Measurements from ENCODE around the gene ZAR1.

ZAR1 gene

DNA sequence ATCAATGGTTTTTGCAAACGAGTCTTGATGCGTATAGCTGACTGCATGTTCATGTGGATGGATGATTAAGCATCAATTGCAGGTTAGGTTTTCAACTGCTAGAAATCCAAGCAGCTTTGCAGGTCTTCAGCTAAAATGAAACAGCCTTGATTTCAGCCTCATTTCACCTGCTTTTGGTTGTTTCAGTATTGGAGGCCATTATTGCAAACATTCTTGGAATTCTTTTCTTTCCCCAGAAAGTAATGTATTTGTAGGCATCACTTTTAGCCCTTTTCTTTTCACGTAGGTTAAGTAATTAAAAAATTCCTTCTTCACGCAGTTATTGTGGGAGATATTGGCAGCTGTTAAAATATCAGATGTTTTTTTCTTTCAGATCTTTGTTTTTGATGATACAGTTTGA lies 8.8 kb downstream of the ZAR1 start:
- no peak overlapping the region for H3K4me3 ChIP-seq (ENCODE audit: control insufficient read depth, low read depth, low read length)
- no peak for DNase-seq (ENCODE audit: low read depth)
- TF ChIP-seq, protein P1, sequence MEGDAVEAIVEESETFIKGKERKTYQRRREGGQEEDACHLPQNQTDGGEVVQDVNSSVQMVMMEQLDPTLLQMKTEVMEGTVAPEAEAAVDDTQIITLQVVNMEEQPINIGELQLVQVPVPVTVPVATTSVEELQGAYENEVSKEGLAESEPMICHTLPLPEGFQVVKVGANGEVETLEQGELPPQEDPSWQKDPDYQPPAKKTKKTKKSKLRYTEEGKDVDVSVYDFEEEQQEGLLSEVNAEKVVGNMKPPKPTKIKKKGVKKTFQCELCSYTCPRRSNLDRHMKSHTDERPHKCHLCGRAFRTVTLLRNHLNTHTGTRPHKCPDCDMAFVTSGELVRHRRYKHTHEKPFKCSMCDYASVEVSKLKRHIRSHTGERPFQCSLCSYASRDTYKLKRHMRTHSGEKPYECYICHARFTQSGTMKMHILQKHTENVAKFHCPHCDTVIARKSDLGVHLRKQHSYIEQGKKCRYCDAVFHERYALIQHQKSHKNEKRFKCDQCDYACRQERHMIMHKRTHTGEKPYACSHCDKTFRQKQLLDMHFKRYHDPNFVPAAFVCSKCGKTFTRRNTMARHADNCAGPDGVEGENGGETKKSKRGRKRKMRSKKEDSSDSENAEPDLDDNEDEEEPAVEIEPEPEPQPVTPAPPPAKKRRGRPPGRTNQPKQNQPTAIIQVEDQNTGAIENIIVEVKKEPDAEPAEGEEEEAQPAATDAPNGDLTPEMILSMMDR (IDR thresholded peaks at IDR 0.05; ENCODE audit: control insufficient read depth, insufficient read depth, low read depth, low read length, missing control alignments), result no peak

DNA sequence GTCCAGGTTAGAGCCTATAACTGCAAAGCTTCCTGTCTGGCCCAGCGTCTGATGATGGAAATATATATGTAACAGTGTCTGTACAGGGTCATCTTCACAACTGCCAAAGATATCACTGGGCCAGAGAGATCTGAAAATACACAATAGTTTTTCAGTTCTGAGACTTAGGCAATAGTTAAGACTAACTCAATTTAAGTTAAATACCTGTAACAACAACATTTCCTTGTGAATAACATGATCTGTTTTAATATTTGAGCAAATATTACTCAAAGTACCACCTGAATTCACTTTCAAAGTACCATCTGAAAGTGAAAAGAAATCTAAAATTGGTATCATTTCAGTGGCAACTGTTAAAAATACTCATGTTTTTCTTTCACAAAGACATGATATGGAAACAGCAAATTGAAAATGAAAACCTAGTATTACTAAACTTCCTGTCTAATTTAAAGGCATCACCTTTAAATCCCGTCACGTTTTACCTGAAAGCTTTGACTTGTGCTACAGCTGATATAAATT lies 9.6 kb downstream of the ZAR1 start:
- no peak for DNase-seq (ENCODE audit: low read depth)
- no peak overlapping the region for H3K4me3 ChIP-seq (ENCODE audit: control insufficient read depth, low read depth, low read length)
- TF ChIP-seq, protein P1 (IDR thresholded peaks at IDR 0.05; ENCODE audit: control insufficient read depth, insufficient read depth, low read depth, low read length, missing control alignments), result no peak

GRCh38 chr4:48503233-48504025 lies 13.4 kb downstream of the ZAR1 start:
- no peak overlapping the region for H3K4me3 ChIP-seq (ENCODE audit: control insufficient read depth, low read depth, low read length)
- TF ChIP-seq, protein P1 (IDR thresholded peaks at IDR 0.05; ENCODE audit: control insufficient read depth, insufficient read depth, low read depth, low read length, missing control alignments), result no peak
- no peak for DNase-seq (ENCODE audit: low read depth)

DNA sequence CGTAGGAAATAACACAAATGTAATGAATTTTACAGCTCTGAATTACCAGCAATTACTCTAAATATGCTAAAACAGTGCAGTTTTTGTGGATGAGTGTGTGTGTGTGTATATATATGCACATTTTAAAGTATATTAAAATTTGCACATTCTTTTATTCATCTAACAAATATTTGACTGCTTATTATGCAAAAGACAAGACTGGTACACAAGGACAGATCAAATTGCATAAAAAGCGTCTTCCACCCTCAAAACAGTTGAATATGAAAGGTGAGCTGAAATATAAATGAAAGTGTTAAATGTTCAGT lies 13.9 kb downstream of the ZAR1 start:
- DNase-seq (ENCODE audit: low read depth), result no peak
- H3K4me3 ChIP-seq (ENCODE audit: control insufficient read depth, low read depth, low read length), result no peak overlapping the region
- TF ChIP-seq, protein P1 (IDR thresholded peaks at IDR 0.05; ENCODE audit: control insufficient read depth, insufficient read depth, low read depth, low read length, missing control alignments), result no peak

- no peak for DNase-seq (ENCODE audit: low read depth)
These were observed 14.3 kb downstream of the ZAR1 start for GRCh38 chr4:48504352-48504751.

GRCh38 chr4:48506716-48507115 lies 16.7 kb downstream of the ZAR1 start:
- TF ChIP-seq, protein P1 (IDR thresholded peaks at IDR 0.05; ENCODE audit: control insufficient read depth, insufficient read depth, low read depth, low read length, missing control alignments), result no peak
- DNase-seq (ENCODE audit: low read depth), result no peak
- H3K4me3 ChIP-seq (ENCODE audit: control insufficient read depth, low read depth, low read length), result no peak overlapping the region

More at GRCh38 chr4:48504352-48504751, 14.3 kb downstream of the ZAR1 start:
- H3K4me3 ChIP-seq (ENCODE audit: control insufficient read depth, low read depth, low read length), result no peak overlapping the region
- TF ChIP-seq, protein P1 (IDR thresholded peaks at IDR 0.05; ENCODE audit: control insufficient read depth, insufficient read depth, low read depth, low read length, missing control alignments), result no peak

Measured in AG09309 (cell line).